Measurements from ENCODE around the gene DIAPH2.

The DIAPH2 gene

GRCh38 chrX:97522307-97522706 lies 837.7 kb downstream of the DIAPH2 start:
- DNase-seq: no peak

GRCh38 chrX:97524340-97524739 lies 839.7 kb downstream of the DIAPH2 start:
- no peak for DNase-seq

GRCh38 chrX:97524997-97525396 lies 840.4 kb downstream of the DIAPH2 start:
- no peak for DNase-seq

GRCh38 chrX:97525981-97526380 lies 841.3 kb downstream of the DIAPH2 start:
- DNase-seq: no peak

- no peak for DNase-seq
Observed at GRCh38 chrX:97527725-97528124, 843.1 kb downstream of the DIAPH2 start.

- DNase-seq: no peak
Observed at GRCh38 chrX:97529536-97530200, 845.0 kb downstream of the DIAPH2 start.

- no peak for DNase-seq
Observed at GRCh38 chrX:97531825-97532224, 847.2 kb downstream of the DIAPH2 start.

- no peak for DNase-seq
Observed at GRCh38 chrX:97538745-97539144, 854.1 kb downstream of the DIAPH2 start.

- no peak for DNase-seq
Observed at GRCh38 chrX:97539970-97540519, 855.4 kb downstream of the DIAPH2 start.

- DNase-seq: no peak
Observed at GRCh38 chrX:97547877-97548578, 863.4 kb downstream of the DIAPH2 start.

- no peak for DNase-seq
Observed at GRCh38 chrX:97551821-97552220, 867.2 kb downstream of the DIAPH2 start.

GRCh38 chrX:97553833-97554232 lies 869.2 kb downstream of the DIAPH2 start:
- no peak for DNase-seq

GRCh38 chrX:97556359-97556758 lies 871.7 kb downstream of the DIAPH2 start:
- DNase-seq: no peak

- DNase-seq: no peak
Observed at GRCh38 chrX:97563531-97564133, 879.0 kb downstream of the DIAPH2 start.

GRCh38 chrX:97564496-97564895 lies 879.9 kb downstream of the DIAPH2 start:
- no peak for DNase-seq

- DNase-seq: no peak
Observed at GRCh38 chrX:97587171-97587570, 902.5 kb downstream of the DIAPH2 start.

- DNase-seq: no peak
Observed at GRCh38 chrX:97594646-97595224, 910.1 kb downstream of the DIAPH2 start.

- no peak for DNase-seq
Observed at GRCh38 chrX:97597954-97598353, 913.3 kb downstream of the DIAPH2 start.

GRCh38 chrX:97602465-97603258 lies 918.0 kb downstream of the DIAPH2 start:
- no peak for DNase-seq

GRCh38 chrX:97605271-97605670 lies 920.6 kb downstream of the DIAPH2 start:
- no peak for DNase-seq

GRCh38 chrX:97609357-97609756 lies 924.7 kb downstream of the DIAPH2 start:
- DNase-seq: no peak

- DNase-seq: no peak
Observed at GRCh38 chrX:97609938-97610337, 925.3 kb downstream of the DIAPH2 start.
